H1 (cell line): ENCODE results near the gene CCER1. TPM values are rescaled to one million over a fixed set of nuclear protein-coding genes. Genes with fewer than 3 reads are reported as not detected.

ENCODE experiments used
- CTCF ChIA-PET: fragments of 300-600 bp; sonication (Branson Sonifier 250); formaldehyde crosslinking; loops from one replicate; lab custom pipeline; 2021; ENCODE audit not compliant: partially characterized antibody; lab: Charles Lee
- POLR2A ChIA-PET: fragments of 300-600 bp; sonication (Branson Sonifier 250); formaldehyde crosslinking; loops from one replicate; lab custom pipeline; 2021; ENCODE audit warnings: inconsistent platforms; ENCODE audit not compliant: partially characterized antibody; lab: Charles Lee
- DNase-seq, 2 experiments: peaks; one replicate each; pipeline versions ENCODE4 v3.0.0 to v3.0.0-alpha.2; 2010 to 2022; ENCODE audit warnings: low spot score in 2 of 2, low read depth in 1 of 2, mixed read lengths in 1 of 2
- FAIRE-seq: peaks from 2 replicates; lab custom pipeline; 2011; peaks lifted over from hg19 to GRCh38; lab: Jason Lieb, UNC
- H2AFZ ChIP-seq: 2 replicates; pipeline ENCODE4 v1.8.1; 2012; ENCODE audit warnings: low read length, inconsistent platforms
- H2AK5ac ChIP-seq: 2 replicates; pipeline ENCODE4 v1.6.1; 2013; ENCODE audit warnings: low read depth, low read length
- H2BK120ac ChIP-seq: replicated peaks from 2 replicates; pipeline ENCODE3; 2013; ENCODE audit warnings: low read depth, low read length, inconsistent platforms
- H2BK12ac ChIP-seq: 2 replicates; pipeline ENCODE4 v1.6.1; 2013; ENCODE audit warnings: low read depth, low read length
- H2BK15ac ChIP-seq: 2 replicates; pipeline ENCODE4 v1.6.1; 2013; ENCODE audit warnings: low read length
- H2BK20ac ChIP-seq: 2 replicates; pipeline ENCODE4 v1.6.1; 2013; ENCODE audit warnings: low read length
- H2BK5ac ChIP-seq: 2 replicates; pipeline ENCODE4 v1.6.1; 2013; ENCODE audit warnings: low read depth, low read length
- H3K14ac ChIP-seq: 2 replicates; pipeline ENCODE4 v1.6.1; 2013; ENCODE audit warnings: inconsistent platforms; ENCODE audit not compliant: insufficient read length
- H3K18ac ChIP-seq: 2 replicates; pipeline ENCODE4 v1.6.1; 2013; ENCODE audit warnings: low read length; ENCODE audit errors: extremely low read depth
- H3K23ac ChIP-seq: 2 replicates; pipeline ENCODE4 v1.6.1; 2013; ENCODE audit warnings: inconsistent platforms; ENCODE audit not compliant: insufficient read length
- H3K23me2 ChIP-seq: 2 replicates; pipeline ENCODE4 v1.6.1; 2013; ENCODE audit warnings: low read depth, low read length
- H3K27ac ChIP-seq: 2 replicates; pipeline ENCODE4 v1.6.1; 2011; ENCODE audit warnings: low read depth, low read length, inconsistent platforms
- H3K27me3 ChIP-seq, 4 experiments: replicated peaks in 1 of 4; 1 replicate in 1 of 4; 2 replicates in 3 of 4; pipeline versions ENCODE4 v1.6.1 to v1.8.1; 2011 to 2013; ENCODE audit warnings: low read length in 3 of 4, mild to moderate bottlenecking in 3 of 4, inconsistent platforms in 2 of 4, mixed read lengths in 2 of 4, moderate library complexity in 1 of 4; ENCODE audit not compliant: control insufficient read depth in 3 of 4, insufficient read depth in 3 of 4; ENCODE audit errors: extremely low read depth in 1 of 4
- H3K36me3 ChIP-seq, 4 experiments: 2 replicates each; pipeline versions ENCODE4 v1.6.1 to v1.8.1; 2011 to 2013; ENCODE audit warnings: mild to moderate bottlenecking in 4 of 4, low read length in 3 of 4, moderate library complexity in 2 of 4, control low read depth in 1 of 4, inconsistent platforms in 1 of 4; ENCODE audit not compliant: insufficient read depth in 4 of 4, control insufficient read depth in 2 of 4
- H3K4ac ChIP-seq: replicated peaks from 2 replicates; pipeline ENCODE3; 2013; ENCODE audit warnings: low read length, low read depth, mixed read lengths, inconsistent platforms; ENCODE audit not compliant: insufficient read length
- H3K4me1 ChIP-seq, 4 experiments: replicated peaks in 1 of 4; 1 replicate in 1 of 4; 2 replicates in 3 of 4; pipeline versions ENCODE4 v1.6.1 to v1.8.1; 2011 to 2013; ENCODE audit warnings: low read length in 3 of 4, inconsistent platforms in 2 of 4, mixed read lengths in 1 of 4; ENCODE audit not compliant: insufficient read depth in 4 of 4, control insufficient read depth in 3 of 4
- H3K4me2 ChIP-seq, 2 experiments: 2 replicates each; pipeline versions ENCODE4 v1.6.1 to v1.8.1; 2011 to 2013; ENCODE audit warnings: low read depth in 2 of 2, low read length in 2 of 2, control low read depth in 1 of 2, inconsistent platforms in 1 of 2, mild to moderate bottlenecking in 1 of 2; ENCODE audit not compliant: insufficient read depth in 1 of 2
- H3K4me3 ChIP-seq, 4 experiments: fragments of 200-600, 300-600 bp in 1 of 4; sonication (generic), shearing (Covaris generic), sonication (Bioruptor Twin) in 1 of 4; 2 replicates each; pipeline versions ENCODE4 v1.5.1 to v1.8.1; 2011 to 2016; ENCODE audit warnings: low read length in 4 of 4, low read depth in 3 of 4, control low read depth in 2 of 4, inconsistent platforms in 2 of 4, mild to moderate bottlenecking in 2 of 4, mixed read lengths in 1 of 4, moderate library complexity in 1 of 4; ENCODE audit not compliant: insufficient read depth in 2 of 4; ENCODE audit errors: extremely low read depth in 1 of 4
- H3K56ac ChIP-seq: replicated peaks from 2 replicates; pipeline ENCODE3; 2013; ENCODE audit warnings: low read depth, mild to moderate bottlenecking, mixed read lengths, low read length, inconsistent platforms; ENCODE audit not compliant: insufficient read length
- H3K79me1 ChIP-seq: 2 replicates; pipeline ENCODE4 v1.6.1; 2013; ENCODE audit warnings: low read depth, low read length, control low read depth
- H3K79me2 ChIP-seq, 2 experiments: 2 replicates each; pipeline versions ENCODE4 v1.6.1 to v1.8.1; 2012 to 2013; ENCODE audit warnings: low read length in 2 of 2, mild to moderate bottlenecking in 2 of 2, inconsistent platforms in 1 of 2; ENCODE audit not compliant: insufficient read depth in 2 of 2, control insufficient read depth in 1 of 2
- H3K9ac ChIP-seq, 4 experiments: replicated peaks in 1 of 4; 1 replicate in 1 of 4; 2 replicates in 3 of 4; pipeline versions ENCODE4 v1.6.1 to v1.8.1; 2011 to 2013; ENCODE audit warnings: low read depth in 3 of 4, low read length in 3 of 4, control low read depth in 2 of 4, mild to moderate bottlenecking in 2 of 4, moderate library complexity in 2 of 4, inconsistent platforms in 1 of 4; ENCODE audit errors: extremely low read depth in 1 of 4
- H3K9me3 ChIP-seq, 2 experiments: 2 replicates each; pipeline versions ENCODE4 v1.6.1 to v1.8.1; 2012 to 2013; ENCODE audit warnings: mild to moderate bottlenecking in 2 of 2, moderate library complexity in 2 of 2, control low read depth in 1 of 2, inconsistent platforms in 1 of 2, low read depth in 1 of 2, low read length in 1 of 2, mixed read lengths in 1 of 2; ENCODE audit not compliant: insufficient read depth in 2 of 2
- H4K20me1 ChIP-seq, 2 experiments: replicated peaks in 1 of 2; 2 replicates each; pipeline versions ENCODE3 to v1.8.1; 2011 to 2013; ENCODE audit warnings: inconsistent platforms in 2 of 2, low read length in 2 of 2, mild to moderate bottlenecking in 1 of 2; ENCODE audit not compliant: insufficient read depth in 2 of 2, control insufficient read depth in 1 of 2
- H4K5ac ChIP-seq: 2 replicates; pipeline ENCODE4 v1.6.1; 2013; ENCODE audit warnings: low read length, low read depth, mixed read lengths, inconsistent platforms; ENCODE audit not compliant: insufficient read length
- H4K8ac ChIP-seq: 2 replicates; pipeline ENCODE4 v1.8.0; 2013; ENCODE audit warnings: mild to moderate bottlenecking, moderate library complexity, low read length, inconsistent platforms; ENCODE audit not compliant: insufficient read depth; ENCODE audit errors: extremely low read depth
- H4K91ac ChIP-seq: replicated peaks from 2 replicates; pipeline ENCODE3; 2013; ENCODE audit warnings: low read length, mixed read lengths, inconsistent platforms; ENCODE audit not compliant: insufficient read length
- BRCA1 ChIP-seq: IDR thresholded peaks from 2 replicates; pipeline ENCODE4 v1.6.1; 2012; ENCODE audit warnings: low read depth, low read length, improper control_type of control experiment
- CBX8 ChIP-seq: fragments of 300-800, 300-1000 bp; sonication (generic); IDR thresholded peaks from 2 replicates; pipeline ENCODE4 v1.7.1; 2016; ENCODE audit warnings: low read depth, low read length, borderline replicate concordance
- CEBPB ChIP-seq: IDR thresholded peaks from 2 replicates; pipeline ENCODE4 v1.6.1; 2012; ENCODE audit warnings: low read depth, low read length
- JUND ChIP-seq: IDR thresholded peaks from 2 replicates; pipeline ENCODE4 v1.6.1; 2011; ENCODE audit warnings: mild to moderate bottlenecking, improper control_type of control experiment, low read length
- WGBS, 2 experiments: shearing (Covaris generic) in 1 of 2; methylation state at CpG; one replicate each; pipeline versions ENCODE4 v1.1.6 to v1.1.7; 2013 to 2015; ENCODE audit warnings: low lambda C conversion rate in 2 of 2, mixed read lengths in 2 of 2, inconsistent platforms in 1 of 2, low coverage in 1 of 2, missing lambda C conversion rate in 1 of 2; ENCODE audit not compliant: insufficient replicate concordance in 2 of 2, insufficient coverage in 1 of 2, insufficient read length in 1 of 2; ENCODE audit errors: extremely low coverage in 1 of 2, missing lambda C conversion rate in 1 of 2; 5-methylcytosine and 5-hydroxymethylcytosine counted together
- polyA plus RNA-seq, 7 experiments: library from polyadenylated mRNA; depleted of rRNA in 3 of 7; stranded (reverse) in 5 of 7; unstranded in 2 of 7; fragments of >200 nt in 5 of 7; fragments of 200-250 nt in 2 of 7; gene quantifications; 1 replicate in 5 of 7; 2 replicates in 1 of 7; 4 replicates in 1 of 7; pipeline versions ENCODE4 v1.2.1 to v1.2.3, GENCODE V29; 2011 to 2013; ENCODE audit warnings: missing spikeins in 2 of 7, mixed read lengths in 2 of 7
- total RNA-seq: library from RNA; stranded (reverse); fragmentation: NEBNext Ultra II Directional; extraction: Animal tissue kit (Norgen Biotek cat#: 25700); gene quantifications from 2 replicates; pipeline ENCODE4 v1.2.1, GENCODE V29; 2021
- TF ChIP-seq, protein P1 (sequence below): IDR thresholded peaks from 2 replicates; pipeline ENCODE4 v1.6.1; 2011; ENCODE audit warnings: low read length, improper control_type of control experiment
- TF ChIP-seq, protein P2 (sequence below): IDR thresholded peaks from 2 replicates; pipeline ENCODE4 v1.6.1; 2012; ENCODE audit warnings: low read length, inconsistent platforms

Gene CCER1
- total and polyA plus RNA-seq, 2 of the 8 experiments (the other 6 are each of a cell fraction or from before 2014, with no cell fraction given), result not detected

DNA sequence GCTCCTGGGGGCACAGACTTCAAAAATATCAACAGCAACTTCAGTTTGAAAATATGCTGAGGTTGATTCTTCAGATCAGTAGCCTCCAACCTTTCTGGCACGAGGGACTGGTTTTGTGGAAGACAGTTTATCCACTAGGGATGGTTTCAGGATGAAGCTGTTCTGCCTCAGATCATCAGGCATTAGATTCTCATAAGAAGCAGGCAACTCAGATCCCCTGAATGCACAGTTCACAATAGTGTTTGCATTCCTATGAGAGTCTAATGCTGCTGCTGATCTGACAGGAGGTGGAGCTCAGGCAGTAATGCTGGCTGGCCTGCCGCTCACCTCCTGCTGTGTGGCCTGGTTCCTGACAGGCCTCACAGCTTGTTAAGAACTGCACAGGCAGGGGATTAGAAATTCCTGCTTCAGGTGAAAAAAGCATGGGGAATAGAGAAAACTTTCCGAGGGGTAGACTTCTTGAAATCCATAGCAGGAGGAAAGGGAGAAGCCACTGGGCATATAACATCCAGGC, 37.0 kb upstream of the CCER1 start:
- no peak overlapping the region for H4K8ac ChIP-seq
- H3K9me3 ChIP-seq, result peaks cover 4 to 9% of the 10 kb centered on the region in 2 experiments

More for the DNA sequence above, 37.0 kb upstream of the CCER1 start:
- POLR2A ChIA-PET, result no interaction called here
- Histone ChIP-seq H2BK5ac (no peak overlapping the region), H3K4me2 (no peak overlapping the region), H3K9ac (no peak overlapping the region), H3K18ac (no peak overlapping the region), H3K56ac (no peak overlapping the region), H3K4me1 (no peaks in the 10 kb centered on the region), H4K20me1 (no peaks in the 10 kb centered on the region), H4K5ac (no peak overlapping the region), H3K79me1 (no peaks in the 10 kb centered on the region), H4K91ac (no peak overlapping the region), H2AK5ac (no peak overlapping the region), H3K4ac (no peak overlapping the region), H3K23me2 (no peaks in the 10 kb centered on the region), H2AFZ (no peak overlapping the region), H3K14ac (no peak overlapping the region), H2BK15ac (no peak overlapping the region), H3K27me3 (no peaks in the 10 kb centered on the region), H3K23ac (no peak overlapping the region), H3K36me3 (no peaks in the 10 kb centered on the region), H3K79me2 (no peaks in the 10 kb centered on the region), H3K27ac (no peak overlapping the region), H3K4me3 (no peak overlapping the region), H2BK120ac (no peak overlapping the region), H2BK20ac (no peak overlapping the region), H2BK12ac (no peak overlapping the region)
- 92% methylated on average over 3 of the region's 3 CpGs; no CpG with 5 or more reads in 1 of the 2 experiments for WGBS, 2 experiments
- FAIRE-seq (no peak), DNase-seq (no peak)
- CTCF ChIA-PET, result interaction anchor here (0.5 to 0.8 kb wide), 2 partner anchors 81 to 139 kb away, joined by 3 read pairs; no protein-coding TSS in a partner anchor
- TF ChIP-seq CBX8 (no peak), BRCA1 (no peak), CEBPB (no peak), JUND (no peak)
- TF ChIP-seq, protein P1, sequence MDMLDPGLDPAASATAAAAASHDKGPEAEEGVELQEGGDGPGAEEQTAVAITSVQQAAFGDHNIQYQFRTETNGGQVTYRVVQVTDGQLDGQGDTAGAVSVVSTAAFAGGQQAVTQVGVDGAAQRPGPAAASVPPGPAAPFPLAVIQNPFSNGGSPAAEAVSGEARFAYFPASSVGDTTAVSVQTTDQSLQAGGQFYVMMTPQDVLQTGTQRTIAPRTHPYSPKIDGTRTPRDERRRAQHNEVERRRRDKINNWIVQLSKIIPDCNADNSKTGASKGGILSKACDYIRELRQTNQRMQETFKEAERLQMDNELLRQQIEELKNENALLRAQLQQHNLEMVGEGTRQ, result no peak
- TF ChIP-seq, protein P2, sequence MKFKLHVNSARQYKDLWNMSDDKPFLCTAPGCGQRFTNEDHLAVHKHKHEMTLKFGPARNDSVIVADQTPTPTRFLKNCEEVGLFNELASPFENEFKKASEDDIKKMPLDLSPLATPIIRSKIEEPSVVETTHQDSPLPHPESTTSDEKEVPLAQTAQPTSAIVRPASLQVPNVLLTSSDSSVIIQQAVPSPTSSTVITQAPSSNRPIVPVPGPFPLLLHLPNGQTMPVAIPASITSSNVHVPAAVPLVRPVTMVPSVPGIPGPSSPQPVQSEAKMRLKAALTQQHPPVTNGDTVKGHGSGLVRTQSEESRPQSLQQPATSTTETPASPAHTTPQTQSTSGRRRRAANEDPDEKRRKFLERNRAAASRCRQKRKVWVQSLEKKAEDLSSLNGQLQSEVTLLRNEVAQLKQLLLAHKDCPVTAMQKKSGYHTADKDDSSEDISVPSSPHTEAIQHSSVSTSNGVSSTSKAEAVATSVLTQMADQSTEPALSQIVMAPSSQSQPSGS, result no peak
